Measurements from ENCODE around the gene MMAB.

DNA sequence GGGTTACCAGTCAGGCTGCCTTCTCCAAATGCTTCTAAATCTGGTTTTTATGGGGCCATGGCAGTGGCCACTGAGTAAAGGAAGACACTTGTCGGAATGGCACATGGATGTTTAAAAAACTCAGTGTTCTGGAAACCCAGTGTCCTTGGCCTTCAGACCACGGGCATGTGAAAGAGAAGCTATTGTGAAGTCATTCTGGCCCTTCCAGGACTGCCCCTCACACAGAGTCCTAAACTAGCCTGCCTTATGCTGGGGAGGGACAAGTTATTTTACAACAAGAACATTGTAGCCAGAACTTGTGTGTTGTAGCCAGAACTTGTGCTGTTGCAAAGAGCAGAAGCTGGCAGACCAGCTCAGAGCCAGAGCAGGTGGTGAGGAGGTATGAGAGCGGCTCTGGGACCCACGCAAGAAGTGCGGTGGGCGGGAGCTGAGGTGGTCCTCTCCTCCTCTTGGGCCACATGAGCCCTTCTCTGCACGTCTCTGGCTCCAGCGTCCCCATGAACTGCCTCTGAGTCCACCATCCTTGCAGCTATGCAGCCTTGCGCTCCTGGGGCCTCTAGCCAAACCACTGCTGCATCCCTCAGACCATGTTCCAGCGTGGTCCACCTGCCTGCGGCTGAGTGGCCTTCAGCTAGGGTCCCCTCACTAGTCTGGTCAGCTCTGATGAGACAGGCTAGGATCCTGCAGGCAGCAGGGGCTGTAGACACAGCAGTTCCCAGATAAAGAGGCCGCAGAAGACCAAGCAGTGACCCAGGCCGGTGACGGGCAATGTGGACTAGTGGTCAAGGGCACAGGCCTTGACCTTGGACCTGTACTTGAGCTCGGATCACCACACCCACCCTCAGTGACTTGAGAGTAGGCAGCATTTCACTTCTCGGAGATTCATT lies 32.5 kb downstream of the MMAB start:
- TF ChIP-seq POLR2A (IDR thresholded peaks at IDR 0.05; ENCODE audit: borderline replicate concordance, extremely low read depth, insufficient read depth, insufficient read length): no peak
- TF ChIP-seq, protein P1, sequence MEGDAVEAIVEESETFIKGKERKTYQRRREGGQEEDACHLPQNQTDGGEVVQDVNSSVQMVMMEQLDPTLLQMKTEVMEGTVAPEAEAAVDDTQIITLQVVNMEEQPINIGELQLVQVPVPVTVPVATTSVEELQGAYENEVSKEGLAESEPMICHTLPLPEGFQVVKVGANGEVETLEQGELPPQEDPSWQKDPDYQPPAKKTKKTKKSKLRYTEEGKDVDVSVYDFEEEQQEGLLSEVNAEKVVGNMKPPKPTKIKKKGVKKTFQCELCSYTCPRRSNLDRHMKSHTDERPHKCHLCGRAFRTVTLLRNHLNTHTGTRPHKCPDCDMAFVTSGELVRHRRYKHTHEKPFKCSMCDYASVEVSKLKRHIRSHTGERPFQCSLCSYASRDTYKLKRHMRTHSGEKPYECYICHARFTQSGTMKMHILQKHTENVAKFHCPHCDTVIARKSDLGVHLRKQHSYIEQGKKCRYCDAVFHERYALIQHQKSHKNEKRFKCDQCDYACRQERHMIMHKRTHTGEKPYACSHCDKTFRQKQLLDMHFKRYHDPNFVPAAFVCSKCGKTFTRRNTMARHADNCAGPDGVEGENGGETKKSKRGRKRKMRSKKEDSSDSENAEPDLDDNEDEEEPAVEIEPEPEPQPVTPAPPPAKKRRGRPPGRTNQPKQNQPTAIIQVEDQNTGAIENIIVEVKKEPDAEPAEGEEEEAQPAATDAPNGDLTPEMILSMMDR (IDR thresholded peaks at IDR 0.05 in 2 of 3, conservative IDR thresholded peaks at IDR 0.05 in 1 of 3; ENCODE audit: borderline replicate concordance in 1 of 3, insufficient read depth in 1 of 3, low read depth in 2 of 3, low read length in 2 of 3): no peak
- no peak for TF ChIP-seq EZH2 (IDR thresholded peaks at IDR 0.05)
- TF ChIP-seq, protein P2, sequence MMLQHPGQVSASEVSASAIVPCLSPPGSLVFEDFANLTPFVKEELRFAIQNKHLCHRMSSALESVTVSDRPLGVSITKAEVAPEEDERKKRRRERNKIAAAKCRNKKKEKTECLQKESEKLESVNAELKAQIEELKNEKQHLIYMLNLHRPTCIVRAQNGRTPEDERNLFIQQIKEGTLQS (IDR thresholded peaks at IDR 0.05): no peak
- TF ChIP-seq ZNF274 (IDR thresholded peaks at IDR 0.05; ENCODE audit: low read depth, low read length): no peak
